GM12891 (cell line): Measurements from ENCODE around the gene ALOX15B.

ENCODE experiments used
- PAX5 ChIP-seq: IDR thresholded peaks from 2 replicates; pipeline ENCODE4 v1.6.1; 2011; ENCODE audit warnings: low read length, moderate library complexity, mild to moderate bottlenecking; ENCODE audit not compliant: insufficient read depth, severe bottlenecking
- POLR2A ChIP-seq: IDR thresholded peaks from 2 replicates; pipeline ENCODE4 v1.6.1; 2011; ENCODE audit warnings: low read depth, low read length, control low read depth
- POLR2AphosphoS5 ChIP-seq: IDR thresholded peaks from 2 replicates; pipeline ENCODE4 v1.6.1; 2011; ENCODE audit warnings: low read depth, low read length, control low read depth
- POU2F2 ChIP-seq: IDR thresholded peaks from 2 replicates; pipeline ENCODE4 v1.6.1; 2011; ENCODE audit warnings: low read depth, mild to moderate bottlenecking, control low read depth, low read length, moderate library complexity
- SPI1 ChIP-seq: IDR thresholded peaks from 2 replicates; pipeline ENCODE4 v1.6.1; 2011; ENCODE audit warnings: low read depth, low read length, control low read depth
- TAF1 ChIP-seq: IDR thresholded peaks from 2 replicates; pipeline ENCODE4 v1.6.1; 2011; ENCODE audit warnings: low read depth, low read length, control low read depth

DNA sequence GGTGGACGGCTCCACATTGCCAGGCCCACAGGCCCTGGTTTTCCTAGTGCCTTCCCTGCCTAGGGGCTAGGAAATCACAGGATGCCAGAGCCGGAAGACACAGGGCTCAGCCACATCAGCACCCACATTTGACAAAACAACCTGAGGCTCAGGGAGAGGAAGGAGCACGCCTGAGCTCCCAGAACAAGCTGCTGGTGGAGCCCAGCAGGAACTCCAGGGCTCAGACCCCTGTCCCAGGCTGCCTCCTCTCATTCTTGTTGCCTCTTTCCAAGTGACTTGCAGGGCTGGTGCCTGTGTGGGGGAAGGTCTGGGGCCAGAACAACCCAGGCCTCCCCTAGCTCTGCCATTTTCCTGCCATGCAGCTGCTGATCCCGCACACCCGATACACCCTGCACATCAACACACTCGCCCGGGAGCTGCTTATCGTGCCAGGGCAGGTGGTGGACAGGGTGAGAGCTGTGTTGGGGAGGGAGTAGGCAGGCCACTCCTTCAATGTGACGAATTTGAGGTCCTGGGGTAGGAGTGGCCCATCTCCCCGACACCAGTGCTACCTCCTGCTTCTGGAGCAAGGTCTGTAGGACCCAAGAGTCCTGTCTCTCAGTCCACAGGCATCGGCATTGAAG is 7.6 kb downstream of the ALOX15B start:
- TF ChIP-seq POLR2AphosphoS5, result no peak
- TF ChIP-seq POLR2A, result no peak
- TF ChIP-seq SPI1, result no peak
- no peak for TF ChIP-seq TAF1
- no peak for TF ChIP-seq POU2F2
- no peak for TF ChIP-seq PAX5
